GM12865 (cell line): ENCODE measurements around the gene FBN1.

Source experiments
- DNase-seq: peaks from one replicate; pipeline ENCODE4 v3.0.0; 2010; ENCODE audit warnings: low read depth
- H3K4me3 ChIP-seq: 2 replicates; pipeline ENCODE4 v1.5.1; 2011; ENCODE audit warnings: mild to moderate bottlenecking, low read depth, low read length, control low read depth
- CTCF ChIP-seq: IDR thresholded peaks from 2 replicates; pipeline ENCODE4 v1.5.1; 2011; ENCODE audit warnings: low read length, control low read depth, low read depth, inconsistent platforms; ENCODE audit not compliant: insufficient read depth; ENCODE audit errors: missing control alignments

Gene FBN1

GRCh38 chr15:48427479-48427878, 218.0 kb downstream of the FBN1 start:
- H3K4me3 ChIP-seq: no peak overlapping the region
- no peak for TF ChIP-seq CTCF

GRCh38 chr15:48426941-48427340, 218.6 kb downstream of the FBN1 start:
- no peak for TF ChIP-seq CTCF
- DNase-seq: no peak

More at GRCh38 chr15:48427479-48427878, 218.0 kb downstream of the FBN1 start:
- no peak for DNase-seq

GRCh38 chr15:48426044-48426443, 219.5 kb downstream of the FBN1 start:
- TF ChIP-seq CTCF: no peak
- DNase-seq: no peak

More at GRCh38 chr15:48426941-48427340, 218.6 kb downstream of the FBN1 start:
- no peak overlapping the region for H3K4me3 ChIP-seq

GRCh38 chr15:48425051-48425450, 220.5 kb downstream of the FBN1 start:
- TF ChIP-seq CTCF: no peak
- no peak for DNase-seq
- H3K4me3 ChIP-seq: no peak overlapping the region

More at GRCh38 chr15:48426044-48426443, 219.5 kb downstream of the FBN1 start:
- H3K4me3 ChIP-seq: no peak overlapping the region

- H3K4me3 ChIP-seq: no peak overlapping the region
- no peak for TF ChIP-seq CTCF
- peak; percentile 9 for DNase-seq
Observed at GRCh38 chr15:48423896-48424475, 221.5 kb downstream of the FBN1 start.

- no peak for TF ChIP-seq CTCF
- no peak for DNase-seq
- H3K4me3 ChIP-seq: no peak overlapping the region
Observed at GRCh38 chr15:48423342-48423741, 222.2 kb downstream of the FBN1 start.

- TF ChIP-seq CTCF: no peak
- no peak overlapping the region for H3K4me3 ChIP-seq
- no peak for DNase-seq
Observed at GRCh38 chr15:48422401-48422800, 223.1 kb downstream of the FBN1 start.
